NCI-H82 (cell line): ENCODE data around the gene LAIR2.
A peak's percentile ranks its signal among the peaks of the same experiment; 100 is the strongest.
"Not testable (repeated sequence)": the region's sequence is repeated elsewhere in the genome, so short reads cannot be mapped to it uniquely, and the experiment has no call there.

Experiments used
- DNase-seq: peaks from one replicate; lab custom pipeline; 2025; lab: John Stamatoyannopoulos, UW

Gene LAIR2

DNA sequence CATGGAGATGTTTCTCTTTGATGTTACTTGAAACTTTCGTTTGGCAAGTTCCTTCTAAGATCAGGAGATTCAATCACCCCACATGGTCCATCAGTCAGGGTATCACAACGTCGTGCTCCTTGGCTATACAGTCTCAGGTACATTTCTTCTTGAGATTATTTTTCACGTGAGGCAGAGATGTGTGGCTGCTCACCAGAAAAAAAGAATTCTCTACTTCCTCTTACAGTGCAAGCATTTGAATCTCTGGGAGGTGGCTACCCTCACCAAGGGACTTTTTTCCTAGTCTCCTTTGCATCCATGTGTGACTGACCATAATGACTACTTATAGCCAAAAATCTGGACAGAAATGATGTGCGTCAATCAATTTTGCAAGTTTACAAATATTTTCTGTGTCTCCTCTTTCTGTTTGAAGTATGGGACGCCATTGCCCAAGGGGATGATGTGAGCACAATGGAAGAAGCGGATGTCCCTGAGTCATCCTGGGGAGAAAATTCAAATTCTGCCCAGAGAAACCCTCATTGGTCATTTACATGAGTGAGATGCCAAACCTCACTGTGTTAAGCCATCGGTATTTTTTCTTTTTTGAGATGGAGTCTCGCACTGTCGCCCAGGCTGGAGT, 8.6 kb upstream of the LAIR2 start:
- DNase-seq = no peak

DNA sequence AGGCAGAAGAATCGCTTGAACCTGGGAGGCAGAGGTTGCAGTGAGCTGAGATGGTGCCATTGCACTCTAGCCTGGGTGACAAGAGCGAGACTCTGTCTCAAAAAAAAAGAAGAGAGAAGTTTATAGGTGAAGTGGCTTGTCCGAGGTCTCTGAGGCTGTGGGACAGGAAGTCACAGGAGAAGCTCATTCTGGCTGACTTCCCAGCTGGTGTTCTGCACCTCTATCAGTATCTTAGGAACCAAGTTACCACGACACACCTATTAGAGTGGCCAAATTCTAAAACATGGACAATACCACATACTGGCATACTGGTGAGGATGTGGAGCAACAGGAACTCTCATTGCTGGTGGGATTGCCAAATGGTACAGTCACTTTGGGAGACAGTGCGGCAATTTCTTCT, 7.3 kb upstream of the LAIR2 start:
- not testable (repeated sequence) for DNase-seq

DNA sequence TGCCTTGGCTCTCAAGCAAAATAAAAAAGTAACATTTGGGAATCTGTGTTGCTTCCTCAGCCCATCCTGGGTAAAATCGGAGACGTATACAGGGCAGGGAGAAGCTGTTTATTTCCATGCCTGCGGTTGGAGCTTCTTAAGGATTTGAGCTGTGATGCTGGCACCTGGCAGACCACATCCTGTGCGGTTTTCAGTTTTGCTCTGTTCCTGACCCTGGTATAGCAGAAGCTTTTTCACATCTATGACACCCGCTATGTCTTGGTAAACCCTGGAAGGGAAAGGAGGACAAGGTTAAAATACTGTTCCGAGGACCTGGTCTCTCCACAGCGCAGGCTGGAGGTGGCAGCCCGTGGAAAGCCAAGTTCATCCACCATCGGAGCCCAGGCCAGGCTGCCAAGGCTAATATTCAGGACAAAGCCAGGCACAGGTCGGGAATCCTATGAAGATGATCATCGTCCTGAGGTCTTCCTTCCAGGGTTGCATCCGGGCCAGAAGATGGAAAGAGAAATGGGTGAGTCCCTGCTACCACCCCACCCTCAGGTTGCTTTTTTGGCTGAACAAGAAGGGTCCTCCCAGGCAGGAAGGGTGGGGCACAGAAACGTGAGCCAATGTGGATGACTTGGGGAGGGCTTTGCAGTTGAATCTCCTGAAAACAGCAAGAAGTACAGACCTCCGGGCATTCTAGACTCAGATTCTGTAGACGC, 4.7 kb upstream of the LAIR2 start:
- not testable (repeated sequence) for DNase-seq

DNA sequence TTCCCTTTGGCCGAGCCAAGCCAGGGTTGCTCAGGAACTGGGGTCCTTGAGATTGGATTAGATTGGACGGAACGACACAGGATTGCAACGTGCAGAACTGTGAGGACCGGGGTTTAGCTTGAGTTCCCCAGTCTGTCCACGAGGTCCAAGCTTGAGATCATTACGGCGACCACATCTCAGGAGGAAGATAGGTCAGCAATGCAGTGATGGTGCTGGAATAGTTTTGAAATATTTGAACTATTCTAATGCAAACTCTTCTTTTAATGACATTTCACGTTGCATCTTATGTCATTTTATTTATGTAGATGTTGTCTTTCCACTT, 4.2 kb upstream of the LAIR2 start:
- DNase-seq = not testable (repeated sequence)

DNA sequence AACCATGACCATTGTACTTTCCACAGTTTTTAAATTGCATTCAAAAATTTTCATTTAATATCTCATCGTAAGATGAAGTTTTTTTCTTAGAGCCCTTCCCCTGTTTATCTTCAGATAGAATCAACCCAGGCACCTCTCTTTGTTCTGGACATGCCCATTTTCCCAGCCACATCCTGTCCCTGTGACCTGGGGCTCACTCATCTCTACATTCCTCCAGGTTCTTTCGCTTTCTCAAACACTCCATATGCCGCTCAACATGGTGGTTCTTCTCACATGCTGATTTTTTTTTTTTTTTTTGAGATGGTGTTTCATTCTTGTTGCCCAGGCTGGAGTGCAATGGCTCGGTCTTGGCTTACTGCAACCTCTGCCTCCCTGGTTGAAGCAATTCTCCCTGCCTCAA, 2.9 kb downstream of the LAIR2 start:
- not testable (repeated sequence) for DNase-seq

DNA sequence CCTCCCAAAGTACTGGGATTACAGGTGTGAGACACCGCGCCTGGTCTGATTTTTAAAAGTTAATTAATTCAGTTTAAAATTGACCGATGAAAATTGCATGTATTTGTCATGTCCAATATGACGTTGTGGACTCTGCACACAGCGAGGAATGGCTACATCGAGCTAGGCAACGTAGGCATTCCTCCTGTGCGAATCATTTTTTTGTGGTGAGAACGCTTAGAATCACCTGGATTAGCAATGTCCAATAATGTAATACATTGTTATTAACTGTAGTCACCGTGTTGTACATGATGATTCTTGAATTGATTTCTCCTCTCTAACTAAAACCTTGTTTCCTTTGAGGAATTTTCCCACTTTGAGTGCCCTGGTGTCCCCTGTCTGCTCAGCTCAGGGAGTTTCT, 3.4 kb downstream of the LAIR2 start:
- no peak for DNase-seq

DNA sequence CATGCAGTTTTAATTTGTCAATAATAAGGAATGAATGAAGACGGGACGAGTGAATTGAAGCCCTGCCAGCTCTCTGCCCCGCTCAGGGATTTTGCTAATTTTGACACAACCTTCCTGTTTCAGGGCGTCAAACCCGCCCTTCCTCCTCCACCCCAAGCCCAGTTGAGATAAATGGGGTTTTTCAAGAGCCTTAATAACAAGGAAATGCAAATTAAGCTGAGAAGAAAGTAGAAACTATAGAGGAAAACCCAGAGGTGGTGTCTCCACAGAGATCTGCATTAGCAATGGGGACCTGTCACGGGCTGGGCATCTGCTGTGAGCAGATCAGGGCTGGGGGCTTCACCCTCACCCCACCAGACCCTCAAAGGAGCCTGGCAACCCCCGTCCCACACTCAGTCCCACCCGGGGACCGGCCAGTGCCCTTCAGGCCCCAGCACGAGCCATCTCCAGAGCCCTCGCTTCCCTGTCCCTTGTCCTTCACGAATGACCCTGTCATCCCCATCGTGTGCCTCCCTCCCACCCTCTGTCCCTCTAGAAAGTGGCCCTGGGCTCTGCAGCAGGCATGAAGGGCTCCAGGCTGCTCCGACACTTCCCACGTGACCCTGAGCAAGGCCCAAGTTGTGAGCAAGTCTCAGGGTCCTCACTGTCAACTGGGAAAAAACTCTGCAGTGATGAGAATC, 4.5 kb downstream of the LAIR2 start:
- not testable (repeated sequence) for DNase-seq

DNA sequence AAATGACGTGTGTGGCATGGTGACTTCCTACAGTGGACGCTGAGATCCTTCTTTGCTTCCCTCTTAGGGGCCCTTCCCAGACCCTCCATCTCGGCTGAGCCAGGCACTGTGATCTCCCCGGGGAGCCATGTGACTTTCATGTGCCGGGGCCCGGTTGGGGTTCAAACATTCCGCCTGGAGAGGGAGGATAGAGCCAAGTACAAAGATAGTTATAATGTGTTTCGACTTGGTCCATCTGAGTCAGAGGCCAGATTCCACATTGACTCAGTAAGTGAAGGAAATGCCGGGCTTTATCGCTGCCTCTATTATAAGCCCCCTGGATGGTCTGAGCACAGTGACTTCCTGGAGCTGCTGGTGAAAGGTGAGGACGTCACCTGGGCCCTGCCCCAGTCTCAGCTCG, 5.2 kb downstream of the LAIR2 start:
- DNase-seq = no peak

DNA sequence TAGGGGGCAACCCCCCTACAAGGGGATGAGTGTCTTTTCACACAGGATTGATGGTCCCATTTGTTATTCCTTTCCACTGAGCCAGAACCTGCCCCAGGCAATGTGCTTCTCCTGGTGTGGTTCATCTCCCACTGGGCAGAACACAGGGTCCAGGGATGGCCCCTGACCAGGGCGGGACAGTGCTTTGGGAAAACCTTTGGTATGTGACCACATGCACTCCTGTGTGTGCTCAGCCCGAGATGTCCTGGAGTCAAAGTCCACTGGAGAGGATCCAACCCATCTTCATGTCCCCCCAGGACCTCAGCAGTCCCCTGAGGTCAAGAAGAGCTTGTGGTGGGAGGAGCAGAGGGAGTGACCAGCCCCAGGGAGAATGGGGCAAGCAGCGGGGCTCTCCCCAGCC, 5.9 kb downstream of the LAIR2 start:
- DNase-seq = not testable (repeated sequence)

DNA sequence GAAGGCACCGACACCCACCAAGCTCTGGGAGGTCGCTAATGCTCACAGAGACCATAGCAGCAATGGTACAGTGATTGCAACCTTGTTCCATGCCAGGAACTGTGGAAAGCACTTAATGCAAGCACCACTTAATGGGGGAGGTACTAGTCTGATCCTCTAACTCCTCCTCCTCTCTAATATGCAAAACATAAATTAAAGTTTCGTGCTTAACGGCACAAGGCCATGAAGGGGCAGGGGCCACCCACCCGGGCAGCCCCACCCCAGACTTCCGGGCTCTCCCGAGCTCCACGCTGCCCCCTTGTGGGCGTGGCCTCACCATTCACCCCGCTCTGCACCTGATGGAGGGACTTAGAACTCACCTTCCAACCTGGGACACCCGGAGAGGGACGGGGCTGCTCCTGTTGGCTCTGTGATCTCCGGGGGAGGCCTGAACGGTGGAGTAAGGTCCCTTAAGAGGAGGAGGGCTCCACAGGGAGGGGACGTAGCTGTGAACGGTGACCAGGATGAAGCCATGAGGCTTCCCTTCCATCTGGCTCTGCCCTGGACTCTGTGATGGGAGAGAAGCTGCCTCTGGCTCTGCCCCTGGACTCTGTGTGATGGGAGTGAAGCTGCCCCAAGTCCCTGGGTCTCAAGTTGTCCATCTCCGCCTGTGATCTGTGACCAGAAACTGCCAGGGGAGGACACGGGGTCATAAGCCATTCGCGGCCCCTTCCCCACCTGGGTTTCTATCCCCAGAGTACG, 6.7 kb downstream of the LAIR2 start:
- not testable (repeated sequence) for DNase-seq

DNA sequence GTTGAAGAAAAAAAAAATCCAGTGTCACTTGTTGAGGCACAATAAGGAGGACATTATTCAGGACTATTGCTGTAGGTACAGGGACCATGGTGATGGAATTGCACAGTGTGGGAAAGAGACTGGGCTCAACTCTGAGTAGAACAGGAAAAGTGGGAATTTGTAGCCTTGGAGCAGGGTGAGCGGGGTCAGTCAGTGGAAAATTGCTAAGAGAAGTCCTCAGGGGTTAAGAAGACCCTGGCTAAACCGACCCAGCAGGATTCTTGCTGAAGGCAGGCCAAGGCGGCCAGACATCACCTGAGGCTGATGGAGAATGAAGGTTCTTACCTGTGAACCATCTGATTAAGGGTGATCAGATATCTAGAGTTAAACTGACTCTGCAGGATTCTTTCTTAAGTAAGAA, 12.5 kb downstream of the LAIR2 start:
- DNase-seq = no peak

DNA sequence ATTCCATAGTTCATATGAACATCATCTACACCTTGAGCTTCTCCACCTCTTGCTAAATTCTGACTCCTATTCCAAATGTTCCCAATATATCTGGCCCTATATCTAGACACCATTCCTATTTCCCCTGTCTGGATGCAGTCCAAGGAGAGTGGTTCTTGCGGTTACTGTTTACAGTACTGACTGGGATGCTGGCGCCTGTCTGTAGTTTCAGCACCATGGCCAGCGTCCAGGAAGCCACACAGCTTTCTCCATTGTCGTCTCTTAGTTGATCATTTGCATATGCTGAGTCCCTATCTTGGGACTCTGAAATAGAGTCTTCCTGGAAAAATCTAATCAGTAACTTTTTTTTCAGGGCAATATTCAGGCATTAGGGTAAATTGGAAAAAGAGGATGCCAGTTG, 14.9 kb downstream of the LAIR2 start:
- no peak for DNase-seq

DNA sequence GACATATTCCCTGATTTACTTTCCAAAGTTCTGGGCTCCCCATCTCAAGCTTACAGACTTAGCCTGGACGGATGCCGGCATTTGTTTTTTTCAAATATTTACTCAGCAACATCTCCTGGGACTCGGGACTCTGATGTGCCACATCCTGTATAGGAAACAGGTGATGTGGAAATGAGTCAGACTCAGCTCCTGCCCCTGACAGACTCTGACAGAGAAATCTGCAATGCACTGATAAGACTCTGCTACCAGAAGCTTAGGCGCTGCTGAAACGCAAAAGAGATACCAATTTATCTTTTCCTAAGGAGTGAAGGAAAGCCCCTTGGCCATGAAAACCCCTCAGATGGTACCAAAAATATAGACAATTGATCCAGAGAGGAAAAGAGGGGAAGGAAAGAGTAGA, 16.2 kb downstream of the LAIR2 start:
- no peak for DNase-seq

DNA sequence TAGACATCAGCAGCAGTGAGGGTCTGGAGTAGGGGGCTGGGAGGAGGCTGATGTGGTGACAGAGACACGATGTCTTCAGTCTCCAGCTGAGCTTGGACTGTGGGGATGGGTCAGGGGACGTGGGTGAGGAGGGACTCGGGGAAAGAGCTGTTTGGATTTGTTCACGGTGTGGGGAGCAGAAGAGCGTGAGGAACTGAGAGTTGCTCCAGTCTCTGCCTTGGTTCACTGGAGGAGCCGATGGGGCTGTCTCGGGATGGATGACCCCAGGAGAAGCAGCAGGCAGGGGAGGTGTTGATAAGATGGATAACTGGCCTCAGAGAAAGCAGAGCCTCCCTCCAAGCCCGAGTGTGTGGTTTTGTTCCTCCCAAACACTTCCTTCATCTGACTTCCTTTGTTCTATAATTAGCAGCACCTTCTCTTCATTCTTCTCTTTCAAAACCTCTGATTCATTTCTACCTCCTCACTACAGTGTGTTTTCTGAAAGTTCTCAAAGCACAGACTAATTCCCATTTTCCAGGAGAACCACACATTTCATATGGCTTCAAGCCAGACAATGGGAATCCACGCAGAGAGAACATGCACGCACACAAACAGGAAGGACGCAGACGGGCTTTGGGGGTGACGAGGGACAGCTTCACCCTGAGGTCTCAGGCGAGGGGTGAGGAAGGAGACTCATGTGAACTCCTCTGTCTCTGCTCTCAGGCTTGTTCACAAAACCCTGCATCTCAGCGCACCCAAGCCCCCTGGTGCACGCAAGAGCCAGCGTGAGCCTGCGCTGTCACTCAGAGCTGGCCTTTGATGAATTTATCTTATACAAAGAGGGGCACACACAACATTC, 18.6 kb downstream of the LAIR2 start:
- no peak for DNase-seq

DNA sequence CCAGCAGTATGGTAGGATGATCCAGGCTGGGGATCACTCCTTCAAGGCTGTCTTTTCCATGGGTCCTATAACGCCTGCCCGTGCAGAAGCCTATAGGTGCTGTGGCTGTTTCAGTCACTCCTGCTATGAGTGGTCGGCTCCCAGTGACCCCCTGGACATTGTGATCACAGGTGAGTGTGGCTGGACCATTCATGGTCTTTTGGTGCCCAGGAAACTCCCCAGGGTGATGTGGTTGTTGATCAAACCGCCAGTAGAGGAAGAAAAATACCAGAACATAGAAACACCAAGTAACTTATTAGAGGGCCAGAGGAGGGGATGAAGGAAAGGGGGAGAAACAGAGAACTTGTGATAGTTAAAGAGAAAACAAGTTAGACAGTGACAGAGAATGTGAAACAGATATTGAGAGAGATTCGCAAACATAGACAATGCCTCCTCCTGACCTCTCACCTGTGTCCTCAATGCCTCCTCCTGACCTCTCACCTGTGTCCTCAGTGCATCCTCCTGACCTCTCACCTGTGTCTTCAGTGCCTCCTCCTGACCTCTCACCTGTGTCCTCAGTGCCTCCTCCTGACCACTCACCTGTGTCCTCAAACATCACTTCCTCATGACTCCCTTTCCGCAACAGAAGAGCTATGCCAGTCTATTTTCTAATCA, 19.4 kb downstream of the LAIR2 start:
- DNase-seq = no peak

DNA sequence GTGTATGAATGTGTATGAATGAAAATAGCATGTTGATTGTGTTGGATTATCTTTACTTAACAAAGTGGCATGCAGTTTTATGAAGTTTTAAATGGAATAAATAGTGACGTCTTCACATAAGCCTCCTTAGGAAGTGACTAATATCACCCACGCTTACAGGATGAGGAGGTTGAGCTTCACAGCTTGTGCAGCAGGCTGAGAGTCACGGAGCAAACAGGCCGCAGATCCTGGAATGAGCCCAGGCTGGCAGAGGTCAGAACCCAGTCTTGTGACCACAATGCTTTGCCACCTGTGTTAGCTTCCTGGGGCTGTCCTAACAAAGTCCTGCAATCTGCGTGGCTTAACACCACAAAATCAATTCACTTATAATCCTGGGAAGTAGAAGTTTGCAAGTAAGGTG, 20.8 kb downstream of the LAIR2 start:
- DNase-seq = no peak

DNA sequence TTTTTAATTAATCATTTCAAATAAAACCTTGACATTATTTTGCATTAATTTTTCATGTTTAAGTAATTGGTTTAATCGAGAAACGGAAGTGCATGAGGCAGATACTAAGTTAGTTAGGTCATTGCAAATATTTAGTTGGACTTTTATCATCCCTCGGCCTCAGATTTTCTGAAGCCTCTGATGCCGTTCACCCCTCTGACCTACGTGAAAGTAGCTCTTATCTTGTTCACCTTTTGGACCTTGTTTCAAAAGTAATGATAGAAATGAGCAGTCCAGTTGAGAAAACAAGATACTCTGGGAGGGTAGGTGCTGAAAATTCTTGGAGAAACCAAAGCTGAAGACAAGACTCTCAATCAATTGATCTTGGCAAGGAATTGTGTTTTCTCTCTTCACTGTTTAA, 23.0 kb downstream of the LAIR2 start:
- no peak for DNase-seq

DNA sequence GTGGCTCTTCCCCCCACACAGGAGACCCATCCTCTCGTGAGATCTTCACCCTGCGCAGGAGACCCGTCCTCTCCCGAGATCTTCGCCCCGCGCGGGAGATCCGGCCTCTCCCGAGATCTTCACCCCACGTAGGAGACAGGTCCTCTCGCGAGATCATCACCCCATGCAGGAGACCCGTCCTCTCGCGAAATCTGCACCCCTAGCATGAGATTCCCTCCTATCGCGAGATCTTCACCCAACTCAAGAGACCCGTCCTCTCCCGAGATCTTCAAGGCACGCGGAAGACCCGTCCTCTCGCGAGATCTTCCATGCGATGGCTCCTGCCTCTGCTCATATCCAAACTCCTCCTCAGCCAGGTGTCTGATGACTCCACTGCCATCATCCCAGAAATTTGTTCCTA, 24.3 kb downstream of the LAIR2 start:
- peak; percentile 3 for DNase-seq

DNA sequence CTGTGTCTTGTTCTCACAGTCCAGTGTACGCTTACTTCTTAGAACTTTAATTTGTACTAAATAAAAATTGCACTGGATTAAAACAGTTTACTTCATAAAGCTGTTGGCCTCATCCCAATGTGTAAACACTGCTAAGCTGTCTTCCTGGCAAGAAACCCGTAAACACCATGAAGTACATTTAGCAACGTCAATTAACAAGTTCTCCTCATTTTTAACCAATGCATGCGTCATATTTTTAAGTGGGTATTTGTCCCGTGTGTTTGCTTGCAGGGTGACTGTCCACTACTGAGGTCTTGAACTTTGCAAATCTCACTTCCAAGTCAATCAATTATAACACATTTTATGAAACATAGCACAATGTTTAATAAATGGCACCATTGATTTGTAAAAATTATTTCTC, 28.2 kb downstream of the LAIR2 start:
- DNase-seq = no peak

DNA sequence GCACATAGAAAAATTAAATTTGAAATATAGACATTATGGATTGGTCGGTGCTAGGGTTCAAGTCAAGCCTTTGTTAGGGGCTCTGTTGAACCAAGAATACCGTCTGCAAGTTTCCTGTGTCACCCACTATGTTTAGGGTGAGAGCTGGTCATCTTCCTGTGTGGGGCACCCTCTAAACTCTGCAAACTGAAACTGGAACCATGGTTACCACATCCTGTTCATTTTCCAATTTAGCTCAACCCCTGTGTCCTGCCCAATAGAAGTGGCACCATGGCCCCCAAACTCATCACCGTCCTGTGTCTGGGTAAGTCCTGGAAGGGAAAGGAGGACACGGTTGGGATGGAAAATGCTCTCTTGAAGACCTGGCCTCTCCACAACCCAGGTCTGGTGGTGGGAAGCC, 29.9 kb downstream of the LAIR2 start:
- DNase-seq = no peak

DNA sequence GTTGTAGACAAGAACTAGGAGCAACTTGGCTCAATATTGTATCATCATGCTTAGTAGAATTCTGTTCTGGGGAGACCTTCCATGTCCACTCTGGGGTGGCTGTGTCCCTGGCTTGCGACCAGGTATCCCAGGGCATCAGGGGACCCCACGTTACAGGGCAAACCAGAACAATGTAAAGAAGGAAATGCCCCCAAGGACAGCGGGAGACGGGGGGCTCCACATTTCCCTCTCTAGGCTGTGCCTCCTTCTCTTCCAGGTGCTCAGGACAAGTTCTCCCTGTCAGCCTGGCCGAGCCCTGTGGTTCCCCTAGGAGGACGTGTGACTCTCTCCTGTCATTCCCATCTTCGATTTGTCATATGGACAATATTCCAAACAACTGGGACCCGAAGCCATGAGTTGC, 30.8 kb downstream of the LAIR2 start:
- no peak for DNase-seq

DNA sequence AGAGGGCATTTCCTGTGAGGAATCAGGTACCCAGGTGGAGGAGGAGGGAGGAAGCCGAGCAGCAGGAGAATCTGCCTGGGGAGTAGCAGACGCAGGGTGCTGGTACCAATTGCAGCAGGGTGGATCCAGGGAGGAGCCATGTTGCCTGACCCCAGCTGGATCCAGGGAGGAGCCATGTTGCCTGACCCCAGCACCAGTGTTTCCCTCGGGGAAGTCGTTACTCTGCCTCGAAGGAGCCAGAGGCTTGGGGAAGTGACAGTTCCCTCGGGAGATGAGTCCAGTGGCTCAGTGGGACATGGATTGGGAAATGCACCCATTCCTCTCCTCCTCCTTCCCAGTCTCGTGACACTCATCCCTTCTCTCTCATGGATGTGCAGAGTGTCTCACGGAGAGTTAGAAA, 31.5 kb downstream of the LAIR2 start:
- no peak for DNase-seq
